Right renal pelvis (tissue), 4 donors: ENCODE results near the gene SASH3. TPM values are rescaled to one million over a fixed set of nuclear protein-coding genes. Genes with fewer than 3 reads are reported as not detected.

ENCODE experiments used
- DNase-seq, 4 donors: peaks; one replicate each; pipeline ENCODE4 v3.0.0-alpha.2; 2013; ENCODE audit warnings: low read depth in 4 of 4, low spot score in 3 of 4, missing footprints in 1 of 4
- polyA plus RNA-seq, 4 donors: library from polyadenylated mRNA; unstranded; fragments of 120-200 nt; gene quantifications; one replicate each; pipeline ENCODE4 v1.2.1, GENCODE V29; 2013; ENCODE audit not compliant: insufficient read length in 4 of 4

SASH3 gene
- polyA plus RNA-seq, 4 donors = 1.6 to 2.5 (median 2.0) TPM

DNA sequence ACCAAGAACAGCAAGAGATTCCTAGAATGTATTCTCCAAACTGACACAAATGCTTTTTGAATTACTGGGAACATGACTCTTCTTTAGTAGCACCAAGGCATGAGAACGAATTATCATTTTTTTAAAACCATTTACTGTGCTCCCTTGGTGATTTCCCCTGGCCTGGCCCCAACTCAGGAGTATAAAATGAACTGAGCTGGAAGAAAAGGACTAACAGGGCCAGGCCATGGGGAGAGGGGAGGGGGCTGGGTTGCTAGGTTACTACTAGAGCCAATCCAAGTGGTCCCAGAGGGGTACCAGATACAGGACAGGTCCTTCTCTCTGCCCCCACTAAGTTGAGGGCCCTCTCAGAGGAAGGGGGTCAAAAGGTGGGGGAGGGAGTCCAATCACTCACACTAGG, 23.1 kb downstream of the SASH3 start:
- DNase-seq = no peak

DNA sequence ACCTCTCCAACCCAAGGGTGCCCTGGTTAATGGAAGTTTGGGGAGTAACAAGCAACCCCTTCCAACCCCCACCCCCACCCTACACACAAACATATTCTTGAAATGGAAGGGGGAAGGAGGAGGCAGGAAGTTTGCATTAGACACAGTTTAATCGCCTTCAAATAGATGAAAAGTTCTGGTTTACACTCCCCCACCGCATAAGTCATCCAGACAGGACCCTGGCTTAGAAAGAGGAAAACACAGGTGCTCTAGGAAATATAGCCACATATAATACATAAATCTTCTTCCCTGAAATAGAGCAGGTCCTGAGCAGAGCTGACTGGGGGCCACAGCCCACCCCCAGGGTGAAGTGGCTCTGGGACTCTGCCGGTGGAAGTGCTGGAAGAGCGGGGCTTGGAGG, 25.1 kb downstream of the SASH3 start:
- peak in 1 of 4 donors; percentile 18 for DNase-seq

DNA sequence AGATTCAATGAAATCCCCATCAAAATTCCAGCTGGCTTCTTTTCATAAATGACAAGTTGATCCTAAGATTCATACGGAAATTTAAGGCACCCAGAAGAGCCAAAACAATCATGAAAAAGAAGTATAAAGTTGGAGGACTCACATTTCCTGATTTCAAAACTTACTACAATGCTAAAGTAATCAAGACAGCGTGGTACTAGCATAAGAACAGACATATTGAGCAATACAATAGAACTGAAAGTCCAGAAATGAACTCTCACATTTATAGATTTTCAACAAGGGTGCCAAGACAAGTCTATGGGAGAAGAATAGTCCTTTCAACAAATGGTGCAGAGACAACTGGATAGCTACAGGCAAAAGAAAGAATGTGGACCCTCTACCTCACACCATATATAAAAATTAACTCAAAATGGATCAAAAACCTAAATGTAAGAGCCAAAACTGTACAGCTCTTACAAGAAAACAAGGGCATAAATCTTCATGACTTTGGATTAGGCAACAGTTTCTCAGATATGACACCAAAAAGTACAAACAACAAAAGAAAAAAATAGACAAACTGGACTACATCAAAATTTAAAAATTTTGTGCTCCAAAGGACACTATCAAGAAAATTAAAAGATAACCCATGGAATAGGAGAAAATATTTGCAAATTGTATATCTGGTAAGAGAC, 28.5 kb downstream of the SASH3 start:
- no peak for DNase-seq

DNA sequence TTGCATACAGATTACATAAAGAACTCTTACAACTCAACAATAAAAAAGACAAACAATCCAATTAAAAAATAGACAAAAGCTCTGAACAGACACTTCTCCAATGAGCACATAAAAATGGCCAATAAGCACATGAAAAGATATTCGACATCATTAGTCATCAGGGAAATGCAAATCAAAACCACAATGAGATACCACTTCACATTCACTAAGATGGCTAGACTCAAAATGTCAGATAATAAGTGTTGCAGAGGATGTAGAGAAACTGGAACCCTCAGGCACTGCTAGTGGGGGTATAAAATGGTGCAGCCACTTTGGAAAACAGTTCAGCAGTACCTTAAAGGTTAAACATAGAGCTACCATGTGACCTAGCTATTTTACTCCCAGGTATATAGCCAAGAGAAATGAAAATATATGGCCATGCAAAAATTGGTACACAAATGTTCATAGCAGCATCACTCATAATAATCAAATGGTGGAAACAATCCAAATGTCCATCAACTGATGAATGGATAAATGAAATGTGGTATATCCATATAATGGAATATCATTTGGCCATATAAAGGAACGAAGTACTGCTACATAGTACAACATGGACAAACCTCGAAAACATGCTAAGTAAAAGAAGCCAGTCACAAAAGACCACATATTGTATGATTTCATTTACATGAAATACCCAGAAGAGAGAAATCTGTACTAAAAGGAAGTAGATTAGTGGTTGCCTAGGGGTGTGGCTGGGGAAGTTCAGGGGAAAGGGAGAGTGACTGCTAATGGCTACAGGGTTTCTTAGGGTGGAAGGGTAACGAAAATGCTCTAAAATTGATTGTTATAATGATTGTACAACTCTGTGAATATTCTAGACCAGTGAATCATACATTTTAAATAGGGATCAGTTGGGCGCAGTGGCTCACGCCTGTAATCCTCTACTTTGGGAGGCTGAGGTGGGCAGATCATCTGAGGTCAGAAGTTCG, 29.4 kb downstream of the SASH3 start:
- DNase-seq = no peak

DNA sequence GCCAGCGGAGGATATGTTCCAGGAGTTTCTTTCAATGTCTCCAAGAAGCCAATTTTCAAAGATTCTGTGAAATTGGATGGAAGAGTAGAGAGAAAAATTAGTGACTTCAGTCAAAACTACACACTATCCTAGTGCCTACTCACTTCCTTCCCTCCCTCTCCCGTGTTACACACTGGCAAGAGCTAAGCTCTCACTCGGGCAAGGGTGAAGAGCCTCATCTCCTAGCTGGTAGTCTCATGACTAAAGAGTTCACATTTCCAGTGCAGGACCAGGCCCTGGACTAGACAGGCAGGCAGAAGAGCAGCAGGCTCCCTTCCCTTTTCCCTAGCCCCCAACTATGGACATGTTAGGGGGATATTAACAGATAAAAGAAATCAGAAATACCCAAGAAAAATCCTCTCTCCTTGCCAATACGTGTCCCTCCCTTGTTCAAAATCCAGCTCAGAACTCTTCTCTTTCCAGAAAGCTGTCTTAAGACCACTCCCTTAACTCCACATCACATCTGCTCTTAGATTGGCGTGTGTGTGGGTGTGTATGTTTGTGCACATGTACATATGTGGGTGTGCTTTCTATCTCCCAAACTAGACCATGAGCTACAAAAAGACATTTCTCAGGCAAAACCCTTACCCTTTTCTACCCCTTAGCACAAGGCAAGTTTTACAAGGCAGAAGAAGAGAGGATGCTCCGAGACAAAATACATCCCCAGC, 34.1 kb downstream of the SASH3 start:
- no peak for DNase-seq

DNA sequence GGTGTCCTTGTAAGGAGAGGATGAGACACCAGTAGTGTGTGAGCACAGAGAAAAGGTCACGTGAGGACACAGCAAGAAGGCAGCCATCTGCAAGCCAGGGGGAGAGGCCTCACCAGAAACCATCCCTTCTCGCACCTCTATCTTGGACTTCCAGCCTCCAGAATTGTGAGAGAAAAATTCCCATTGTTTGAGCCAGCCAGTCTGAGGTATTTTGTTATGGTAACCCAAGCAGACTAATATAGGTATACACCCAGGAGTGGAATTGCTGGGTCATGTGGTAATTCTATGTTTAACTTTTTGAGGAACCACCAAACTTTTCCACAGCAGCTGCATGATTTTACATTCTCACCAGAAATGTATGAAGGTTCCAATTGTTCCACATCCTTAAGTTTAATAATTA, 38.4 kb downstream of the SASH3 start:
- DNase-seq = no peak

DNA sequence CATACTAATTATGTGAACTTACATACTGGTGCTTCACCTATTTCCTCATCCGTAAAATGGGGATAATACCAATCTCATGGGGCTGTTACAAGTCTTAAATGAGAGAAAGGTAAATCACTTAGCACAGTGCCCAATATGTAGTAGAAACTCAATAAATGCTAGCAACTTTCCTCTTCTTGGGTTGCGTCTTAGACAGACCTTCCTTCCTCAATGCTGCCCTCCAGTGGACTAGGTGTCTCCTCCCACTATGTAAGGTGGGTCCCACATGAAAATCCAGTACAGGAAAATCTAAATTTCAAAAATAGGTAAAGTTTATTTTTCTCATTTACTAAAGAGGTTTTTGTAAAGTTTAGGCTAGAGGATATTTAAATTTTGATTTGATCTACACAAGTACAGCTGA, 43.4 kb downstream of the SASH3 start:
- no peak for DNase-seq

DNA sequence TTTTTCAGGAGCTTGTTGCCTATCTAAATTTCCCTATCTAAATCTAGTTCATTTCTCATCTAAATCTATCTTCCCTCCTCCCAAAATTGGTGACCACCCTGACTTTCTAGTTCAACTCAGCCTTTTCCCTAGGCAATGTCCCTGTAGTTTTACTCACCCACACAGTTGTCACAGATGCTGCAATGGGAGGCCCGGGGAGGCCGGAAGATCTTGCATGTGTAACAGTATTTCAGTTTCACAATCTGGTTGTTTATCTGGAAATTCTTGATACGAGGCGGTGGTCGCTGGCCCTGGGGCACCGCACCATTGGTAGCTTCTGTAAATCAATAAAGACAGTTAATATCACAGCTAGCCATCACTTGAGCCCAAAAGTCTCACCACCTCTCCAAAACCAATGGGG, 43.8 kb downstream of the SASH3 start:
- no peak for DNase-seq

DNA sequence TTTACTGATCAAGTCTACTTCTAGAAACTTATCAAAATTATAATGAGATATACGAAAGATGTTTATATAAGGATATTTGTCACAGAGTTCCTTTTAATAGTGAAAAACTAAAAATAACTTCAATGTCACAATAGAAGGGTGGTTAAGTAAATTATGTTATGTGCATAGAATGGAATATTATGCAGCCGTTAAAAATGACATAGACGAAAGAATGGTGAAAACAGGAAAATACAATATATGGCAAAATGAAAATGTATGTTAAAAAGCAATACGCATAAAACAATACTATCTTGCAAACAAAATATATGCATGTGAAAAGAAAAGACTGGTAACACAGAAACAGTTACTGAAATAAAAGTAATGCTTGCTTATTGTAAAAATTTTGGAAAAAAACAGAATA, 44.9 kb downstream of the SASH3 start:
- DNase-seq = no peak

DNA sequence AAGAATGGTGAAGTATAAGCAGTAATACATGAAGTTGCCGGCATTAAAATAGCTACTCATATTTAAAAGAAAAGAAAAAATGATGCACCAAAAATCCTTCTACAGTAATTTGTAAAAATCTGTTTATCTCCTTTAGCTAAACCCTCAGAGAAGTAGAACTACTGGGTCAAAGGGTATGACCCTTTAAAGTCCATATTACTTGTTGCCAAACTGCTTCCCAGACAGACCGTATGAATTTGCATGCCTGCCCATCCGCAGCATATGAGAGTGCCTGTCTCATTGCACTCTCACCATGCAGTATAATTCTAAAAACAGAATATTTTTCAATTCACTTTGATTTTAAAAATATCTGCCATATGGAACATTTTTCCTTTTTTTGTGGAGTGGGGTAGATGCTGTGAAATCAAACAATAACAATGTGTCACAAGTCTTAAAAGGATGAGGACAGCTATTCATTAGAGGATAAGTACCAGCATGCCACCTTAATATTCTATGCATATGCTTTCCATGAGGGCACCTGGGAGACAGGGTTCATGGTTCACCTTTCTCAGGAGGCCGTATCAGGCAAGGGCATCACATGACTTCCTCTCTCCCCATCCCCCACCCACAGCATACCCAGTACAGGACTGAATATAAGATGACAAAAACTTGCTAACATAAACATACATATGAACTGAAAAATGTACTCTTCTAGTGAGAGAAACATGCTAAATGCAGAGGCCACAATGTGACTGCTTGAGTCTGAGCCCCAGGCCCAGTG, 46.2 kb downstream of the SASH3 start:
- DNase-seq = no peak

DNA sequence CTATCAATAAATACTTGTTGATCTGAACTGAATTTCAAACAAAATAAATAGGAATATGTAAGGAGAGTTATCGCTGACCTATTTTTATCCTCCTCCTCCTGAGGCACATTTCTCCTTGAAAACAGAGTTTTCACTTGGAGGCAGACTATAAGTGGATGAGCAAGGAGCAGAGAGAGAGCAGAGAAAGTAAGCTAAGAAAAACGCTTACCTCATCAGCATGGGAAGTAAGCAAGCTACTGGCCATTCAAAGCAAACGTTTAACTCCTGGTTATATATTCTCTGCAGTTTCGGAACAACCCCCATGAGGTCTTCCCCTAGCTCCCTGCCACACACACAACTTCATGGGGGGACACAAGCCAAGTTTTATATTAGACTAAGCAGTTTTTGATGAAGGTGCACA, 50.7 kb downstream of the SASH3 start:
- no peak for DNase-seq

DNA sequence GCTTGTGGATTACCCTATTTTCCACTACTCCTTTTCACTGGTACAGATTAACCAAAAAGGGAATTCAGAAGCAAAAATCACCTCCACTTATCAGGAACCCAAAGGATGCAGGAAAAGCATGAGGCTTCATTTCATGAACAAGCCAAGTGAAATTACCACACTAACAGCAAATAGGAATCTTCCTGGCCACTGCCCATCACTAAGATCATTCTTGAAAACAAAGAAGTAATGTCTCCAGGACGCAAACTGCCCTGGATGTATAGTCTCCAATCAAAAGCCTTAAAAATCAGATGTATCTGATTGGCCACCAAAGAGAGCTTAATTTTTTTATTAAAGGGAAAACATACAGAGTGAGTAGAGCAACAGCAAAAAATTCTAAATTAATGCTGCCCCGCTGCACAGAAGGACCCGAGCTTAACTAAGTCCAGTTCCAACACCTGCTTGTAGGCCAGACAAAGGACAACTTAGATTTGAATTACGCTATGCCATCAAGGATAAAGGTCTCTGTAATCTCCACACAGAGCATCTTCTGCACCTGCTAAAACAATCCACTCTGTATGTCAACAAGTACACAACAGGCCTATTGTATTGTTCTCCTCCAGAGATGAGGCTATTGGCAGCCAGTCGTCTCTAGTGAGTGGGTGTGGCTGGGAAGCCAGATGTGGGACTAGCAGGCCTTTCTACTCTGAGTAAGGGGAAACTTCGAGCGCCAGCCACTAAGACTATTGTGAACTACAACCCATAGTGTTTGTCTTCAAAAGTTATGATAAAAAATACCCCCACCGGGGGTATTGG, 51.5 kb downstream of the SASH3 start:
- no peak for DNase-seq

DNA sequence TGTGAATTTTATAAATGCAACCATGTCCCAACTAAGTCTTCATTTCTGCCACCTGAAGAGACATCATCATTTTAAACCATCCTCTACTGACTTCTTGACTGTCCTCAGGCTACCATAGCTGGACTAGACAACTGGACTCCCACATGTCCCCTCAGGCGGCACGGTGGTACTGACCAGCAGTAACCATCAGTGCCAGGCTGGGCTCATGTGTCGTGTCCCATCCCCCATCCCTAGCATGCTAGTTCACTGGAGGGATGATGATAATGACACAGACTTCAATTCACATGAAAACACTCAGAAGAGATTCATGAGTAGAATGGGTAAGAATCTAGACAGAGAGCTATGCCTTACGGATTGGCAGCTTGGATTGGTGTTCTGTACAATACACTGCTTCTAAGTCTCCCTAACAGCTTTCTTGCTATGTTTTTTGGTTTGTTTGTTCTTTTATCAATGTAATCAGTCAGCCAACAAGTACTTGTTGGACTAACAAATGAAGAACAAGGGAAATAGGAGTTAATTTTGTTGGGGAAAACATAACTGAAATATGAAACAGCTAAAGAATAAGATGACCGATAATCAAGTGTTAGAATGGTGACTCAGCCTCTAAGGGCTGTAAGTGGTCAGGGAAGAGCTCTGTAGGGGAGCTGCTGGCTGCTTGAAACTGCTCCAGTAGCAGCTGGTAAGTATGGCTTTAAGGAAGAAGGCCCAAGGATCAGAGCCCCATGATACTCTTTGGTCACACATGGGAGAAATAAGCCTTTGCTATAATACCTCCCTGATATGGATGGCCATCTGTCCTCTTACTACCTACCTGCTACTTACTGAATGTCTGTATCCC, 53.6 kb downstream of the SASH3 start:
- no peak for DNase-seq

DNA sequence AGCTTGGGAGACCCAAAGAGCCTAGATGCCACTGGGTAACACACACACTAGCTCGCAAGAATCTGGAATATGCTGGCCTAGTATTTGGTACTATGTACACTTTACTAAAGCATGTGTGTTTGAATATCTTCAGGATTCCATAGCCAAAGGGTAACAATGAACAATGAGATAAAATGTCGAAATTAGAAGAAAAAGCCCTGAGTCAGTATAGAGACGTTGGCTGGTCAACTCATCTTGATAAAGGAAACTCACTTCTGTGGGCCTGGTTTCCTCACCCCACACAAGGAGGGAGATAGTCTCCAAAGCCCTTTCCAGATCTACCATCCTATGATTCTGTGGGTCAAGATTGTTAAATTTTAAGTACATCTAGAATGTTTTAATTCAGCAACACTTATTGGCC, 57.1 kb downstream of the SASH3 start:
- DNase-seq = no peak

DNA sequence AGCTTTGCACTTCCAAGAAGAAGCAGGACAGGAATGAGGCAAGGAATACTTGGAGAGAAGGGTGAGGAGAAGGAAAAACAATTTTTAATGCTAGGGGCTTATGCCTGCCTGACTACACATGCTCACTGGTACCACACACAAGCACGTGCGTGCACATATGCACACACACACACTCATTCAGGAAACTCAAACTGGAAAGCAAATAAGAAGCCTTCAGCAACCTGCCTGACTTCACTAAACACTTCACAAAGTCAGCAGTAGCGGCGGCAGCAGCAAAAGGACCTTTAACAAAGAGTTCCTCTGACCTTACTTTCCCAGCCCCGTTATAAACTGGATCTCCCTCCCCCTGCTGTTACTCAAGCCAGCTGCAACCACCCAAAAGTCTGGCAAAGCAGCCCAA, 60.6 kb downstream of the SASH3 start:
- DNase-seq = no peak

DNA sequence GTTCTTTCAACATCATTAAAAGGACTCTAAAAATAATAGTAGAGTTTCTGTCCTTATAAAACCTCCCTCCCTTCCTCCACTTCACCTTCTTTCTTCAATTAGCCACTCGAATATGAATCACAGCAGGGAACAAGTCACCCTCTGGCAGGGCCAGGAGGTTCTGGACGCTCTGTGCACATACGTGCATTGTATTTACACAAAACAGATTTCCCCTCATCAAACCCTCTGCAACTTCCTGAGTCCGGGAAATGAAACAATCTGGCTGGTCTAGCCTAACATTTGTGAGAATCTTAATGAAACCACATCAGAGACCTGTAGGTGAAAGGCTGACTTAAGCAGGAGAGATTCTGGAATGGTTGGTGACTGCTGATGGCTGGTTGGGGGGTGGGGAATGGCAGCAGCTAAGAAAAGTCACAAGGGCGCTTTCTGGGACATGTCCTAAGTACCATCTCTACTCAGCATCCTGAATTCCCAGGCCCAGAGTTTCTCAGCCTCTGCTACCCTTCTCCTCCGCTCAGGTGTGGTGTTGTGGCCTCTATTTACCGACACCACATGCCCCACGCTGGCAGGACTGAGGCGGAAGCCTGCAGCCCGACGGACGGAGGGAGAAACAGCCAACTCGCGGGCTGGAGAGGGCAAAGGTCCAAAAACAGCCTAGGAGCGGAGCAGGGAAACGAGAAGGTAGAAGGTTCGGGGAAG, 62.9 kb downstream of the SASH3 start:
- peak in 1 of 4 donors; percentile 7 for DNase-seq

DNA sequence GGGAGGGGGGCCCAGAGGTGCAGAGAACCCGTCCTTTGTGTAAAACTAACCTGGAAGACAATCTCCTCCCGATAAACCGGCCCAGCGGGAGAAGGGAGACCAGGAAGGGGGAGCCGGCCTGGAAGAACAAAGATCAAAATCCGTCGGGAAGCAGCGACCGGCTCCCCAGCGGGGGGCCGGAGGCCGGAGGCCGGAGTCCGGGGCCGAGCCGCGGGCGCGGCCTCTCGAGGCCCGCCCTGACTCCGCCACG, 63.4 kb downstream of the SASH3 start:
- no peak for DNase-seq

DNA sequence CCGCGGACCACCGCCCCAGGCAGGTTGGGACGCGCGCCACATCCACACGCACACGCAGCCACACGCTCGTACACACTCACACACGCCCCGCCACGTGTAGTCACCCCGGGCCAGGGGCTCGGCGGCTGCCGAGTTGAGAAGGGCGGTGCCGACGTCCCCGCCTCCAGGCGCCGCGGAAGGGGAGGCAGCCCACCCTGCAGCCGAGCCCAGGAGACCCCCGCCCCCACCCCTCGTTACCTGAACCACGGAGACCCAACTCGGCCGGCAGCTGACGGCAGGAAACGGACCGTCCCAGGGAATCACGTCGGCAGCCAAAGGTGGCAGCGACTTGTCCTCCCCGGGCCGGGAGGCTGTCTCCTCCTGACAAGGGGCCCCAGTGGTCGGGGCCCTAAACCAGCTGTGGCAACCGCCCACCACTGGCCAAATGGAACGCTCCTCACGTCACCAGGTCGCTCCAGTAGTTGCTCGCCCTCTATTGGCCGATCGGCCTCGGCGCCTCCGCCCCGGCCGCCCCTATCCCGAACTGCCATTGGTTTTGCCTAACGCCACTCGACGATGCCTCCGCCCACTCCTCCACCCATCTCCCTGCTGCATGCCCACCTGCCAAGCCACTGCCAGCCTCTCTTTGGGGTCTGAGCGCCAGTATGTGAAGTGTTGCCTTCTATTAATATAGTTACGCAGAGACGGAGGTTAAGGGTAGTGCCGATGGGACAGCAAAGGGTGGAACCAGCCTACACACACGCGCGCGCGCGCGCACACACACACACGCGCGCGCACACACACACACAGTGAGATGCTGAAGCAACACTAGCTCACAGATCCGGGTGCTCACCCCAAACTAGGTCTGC, 63.9 kb downstream of the SASH3 start, which contains the start of gene ZDHHC9:
ZDHHC9 (minus strand) TSS at position 428 of the 848 bp plus-strand sequence. CDS start 1,941 bp downstream, outside the sequence.
- peak; percentile 67 to 75 (median 68) for DNase-seq
